Natural killer cell (primary cell): ENCODE measurements around the gene MAG. TPM values are rescaled to one million over a fixed set of nuclear protein-coding genes. Genes with fewer than 3 reads are reported as not detected.

ENCODE experiments used
- ATAC-seq, 3 donors: fragments of 150-1000 bp in 2 of 3; fragments of 200-7000 bp in 1 of 3; cut with Tn5 transposase; 1 replicate in 1 of 3; 2 replicates in 2 of 3; pipeline ENCODE4 v1.10.0; 2021; ENCODE audit warnings: mild to moderate bottlenecking in 2 of 3, moderate library complexity in 2 of 3
- DNase-seq, 2 donors: peaks; one replicate each; pipeline versions ENCODE4 v3.0.0 to v3.0.0-alpha.2; 2013 to 2021; ENCODE audit warnings: mixed read lengths in 1 of 2
- H3K27ac ChIP-seq: one replicate; pipeline ENCODE4 v1.5.1; 2013; ENCODE audit warnings: mild to moderate bottlenecking, low read length
- H3K27me3 ChIP-seq: one replicate; pipeline ENCODE4 v1.6.1; 2013; ENCODE audit warnings: low read length; ENCODE audit not compliant: control insufficient read depth, insufficient read depth
- H3K36me3 ChIP-seq: one replicate; pipeline ENCODE4 v1.6.1; 2013; ENCODE audit warnings: low read length; ENCODE audit not compliant: control insufficient read depth, insufficient read depth
- H3K4me1 ChIP-seq: one replicate; pipeline ENCODE4 v1.6.1; 2013; ENCODE audit warnings: low read length; ENCODE audit not compliant: control insufficient read depth, insufficient read depth
- H3K4me3 ChIP-seq: one replicate; pipeline ENCODE4 v1.5.1; 2013; ENCODE audit warnings: low read length
- H3K9me3 ChIP-seq: one replicate; pipeline ENCODE4 v1.6.1; 2013; ENCODE audit warnings: low read length; ENCODE audit not compliant: control insufficient read depth, insufficient read depth
- H3K27ac Mint-ChIP-seq, 2 donors: one replicate each; pipeline ENCODE4 v1.8.0; 2022; ENCODE audit warnings: mild to moderate bottlenecking in 2 of 2, mixed read lengths in 2 of 2, moderate library complexity in 1 of 2
- H3K27me3 Mint-ChIP-seq, 2 donors: one replicate each; pipeline ENCODE4 v1.8.0; 2022; ENCODE audit warnings: low read depth in 2 of 2, mixed read lengths in 2 of 2
- H3K36me3 Mint-ChIP-seq: one replicate; pipeline ENCODE4 v1.8.0; 2022; ENCODE audit warnings: mixed read lengths
- H3K4me1 Mint-ChIP-seq, 2 donors: one replicate each; pipeline ENCODE4 v1.8.0; 2022; ENCODE audit warnings: mixed read lengths in 2 of 2
- H3K4me3 Mint-ChIP-seq: one replicate; pipeline ENCODE4 v1.8.0; 2022; ENCODE audit warnings: mild to moderate bottlenecking, moderate library complexity, mixed read lengths
- H3K9me3 Mint-ChIP-seq, 2 donors: one replicate each; pipeline ENCODE4 v1.8.0; 2022; ENCODE audit warnings: mixed read lengths in 2 of 2
- WGBS: methylation state at CpG from one replicate; pipeline ENCODE4 v1.1.7; 2013; ENCODE audit warnings: missing lambda C conversion rate; ENCODE audit not compliant: insufficient coverage; 5-methylcytosine and 5-hydroxymethylcytosine counted together
- intact Hi-C: fragments of 100-400 bp; cut with micrococcal nuclease; formaldehyde crosslinking; loops from one replicate; pipeline ENCODE4 v1.14.2; 2022
- total RNA-seq, 4 donors: library from RNA; stranded (reverse); fragments of 120-200 nt in 1 of 4; gene quantifications; one replicate each; pipeline versions ENCODE4 v1.2.3 to v1.2.4, GENCODE V29; 2013 to 2022
- TF ChIP-seq, protein P1 (sequence below): fragments of 200-600 bp; IDR thresholded peaks from one replicate; pipeline ENCODE4 v1.8.0; 2022; ENCODE audit warnings: antibody characterized with exemption

Gene MAG
- total RNA-seq, 3 donors from 2014 or later (not counting 1 experiment from before 2014, with no cell fraction given), result not detected

DNA sequence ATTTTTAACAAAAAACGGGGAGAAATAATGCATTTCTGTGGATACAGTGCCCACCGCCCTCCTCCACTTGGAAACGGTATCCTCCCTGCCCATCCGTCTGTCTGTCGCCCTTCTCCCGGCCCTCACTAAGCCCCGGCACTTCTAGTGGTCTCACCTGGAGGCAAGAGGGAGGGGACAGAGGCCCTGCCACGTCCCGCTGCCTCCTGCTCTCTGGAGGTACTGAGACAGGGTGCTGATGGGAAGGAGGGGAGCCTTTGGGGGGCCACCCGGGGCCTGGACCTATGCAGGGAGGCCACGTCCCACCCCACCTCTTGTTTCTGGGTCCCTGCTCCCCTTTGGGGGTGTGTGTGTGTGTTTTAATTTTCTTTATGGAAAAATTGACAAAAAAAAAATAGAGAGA, 12.6 kb upstream of the MAG start:
- no peak for DNase-seq
- no peaks in the 10 kb centered on the region for H3K9me3 Mint-ChIP-seq
- peaks cover 8 to 17% of the 10 kb centered on the region in 2 donors for H3K27me3 Mint-ChIP-seq
- Histone ChIP-seq H3K9me3 (no peaks in the 10 kb centered on the region), H3K36me3 (peaks cover 35% of the 10 kb centered on the region), H3K27ac (no peak overlapping the region), H3K27me3 (no peaks in the 10 kb centered on the region), H3K4me1 (peaks cover 10% of the 10 kb centered on the region), H3K4me3 (no peak overlapping the region)
- intact Hi-C loops, result no loop called here
- WGBS, result 92% methylated on average over 11 of the region's 11 CpGs
- H3K4me1 Mint-ChIP-seq, result peaks cover 1 to 10% of the 10 kb centered on the region in 2 donors
- H3K36me3 Mint-ChIP-seq, result peaks cover 7% of the 10 kb centered on the region
- H3K4me3 Mint-ChIP-seq, result no peak overlapping the region
- no peak for ATAC-seq
- TF ChIP-seq, protein P1, sequence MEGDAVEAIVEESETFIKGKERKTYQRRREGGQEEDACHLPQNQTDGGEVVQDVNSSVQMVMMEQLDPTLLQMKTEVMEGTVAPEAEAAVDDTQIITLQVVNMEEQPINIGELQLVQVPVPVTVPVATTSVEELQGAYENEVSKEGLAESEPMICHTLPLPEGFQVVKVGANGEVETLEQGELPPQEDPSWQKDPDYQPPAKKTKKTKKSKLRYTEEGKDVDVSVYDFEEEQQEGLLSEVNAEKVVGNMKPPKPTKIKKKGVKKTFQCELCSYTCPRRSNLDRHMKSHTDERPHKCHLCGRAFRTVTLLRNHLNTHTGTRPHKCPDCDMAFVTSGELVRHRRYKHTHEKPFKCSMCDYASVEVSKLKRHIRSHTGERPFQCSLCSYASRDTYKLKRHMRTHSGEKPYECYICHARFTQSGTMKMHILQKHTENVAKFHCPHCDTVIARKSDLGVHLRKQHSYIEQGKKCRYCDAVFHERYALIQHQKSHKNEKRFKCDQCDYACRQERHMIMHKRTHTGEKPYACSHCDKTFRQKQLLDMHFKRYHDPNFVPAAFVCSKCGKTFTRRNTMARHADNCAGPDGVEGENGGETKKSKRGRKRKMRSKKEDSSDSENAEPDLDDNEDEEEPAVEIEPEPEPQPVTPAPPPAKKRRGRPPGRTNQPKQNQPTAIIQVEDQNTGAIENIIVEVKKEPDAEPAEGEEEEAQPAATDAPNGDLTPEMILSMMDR, result no peak
- H3K27ac Mint-ChIP-seq, result no peak overlapping the region

DNA sequence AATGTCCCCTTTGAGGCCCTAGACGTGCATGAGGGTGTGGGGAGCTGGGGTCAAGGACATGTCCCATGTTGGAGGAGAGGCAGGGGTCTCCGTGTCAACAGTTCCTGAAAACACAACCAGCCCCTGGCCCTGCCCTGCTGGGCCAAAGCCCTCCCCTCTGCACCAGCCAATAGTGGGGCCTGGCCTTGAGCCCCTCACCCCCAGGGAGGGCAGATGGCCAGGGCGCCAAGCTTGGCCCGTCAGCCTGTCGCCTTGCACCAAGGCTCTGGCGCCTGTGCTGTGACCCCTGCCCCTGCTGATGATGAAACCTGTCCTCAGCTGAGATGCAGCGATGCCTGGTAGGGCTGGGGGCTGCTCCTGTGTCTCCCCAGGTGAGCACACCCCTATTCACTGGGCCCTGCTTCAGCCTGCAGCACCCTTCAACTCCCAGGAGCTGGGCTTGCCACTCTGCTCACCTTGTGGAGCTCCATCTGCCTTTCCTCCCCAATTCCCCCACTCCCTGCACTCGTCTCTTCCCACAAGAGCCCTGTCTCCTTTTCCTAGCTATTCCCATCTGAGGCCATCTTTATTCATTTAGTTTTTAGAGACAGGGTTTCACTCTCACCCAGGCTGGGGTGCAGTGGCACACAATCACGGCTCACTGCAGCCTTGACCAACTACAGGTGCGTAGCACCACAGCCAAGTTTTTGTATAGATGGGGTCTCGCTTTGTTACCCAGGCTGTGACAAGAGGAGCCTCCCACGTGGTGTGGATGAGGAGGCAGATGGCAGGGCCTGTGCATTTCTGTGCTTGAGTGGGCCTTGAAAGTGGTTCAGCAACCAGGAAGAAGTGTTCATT, 11.8 kb upstream of the MAG start:
- H3K4me1 ChIP-seq, result peaks cover 10% of the 10 kb centered on the region
- H3K27me3 ChIP-seq, result no peaks in the 10 kb centered on the region
- H3K9me3 Mint-ChIP-seq, result no peaks in the 10 kb centered on the region
- no peak overlapping the region for H3K27ac Mint-ChIP-seq
- no peak overlapping the region for H3K4me3 ChIP-seq
- WGBS, result 87% methylated on average over 12 of the region's 12 CpGs
- no peak overlapping the region for H3K4me3 Mint-ChIP-seq
- H3K4me1 Mint-ChIP-seq, result peaks cover 0 to 9% of the 10 kb centered on the region in 2 donors
- TF ChIP-seq, protein P1, result no peak
- no peak for DNase-seq
- H3K36me3 Mint-ChIP-seq, result peaks cover 5% of the 10 kb centered on the region
- H3K27me3 Mint-ChIP-seq, result peaks cover 8 to 21% of the 10 kb centered on the region in 2 donors
- peaks cover 31% of the 10 kb centered on the region for H3K36me3 ChIP-seq
- intact Hi-C loops, result no loop called here
- no peaks in the 10 kb centered on the region for H3K9me3 ChIP-seq
- H3K27ac ChIP-seq, result no peak overlapping the region
- peak in 1 of 3 donors; percentile 14 for ATAC-seq

DNA sequence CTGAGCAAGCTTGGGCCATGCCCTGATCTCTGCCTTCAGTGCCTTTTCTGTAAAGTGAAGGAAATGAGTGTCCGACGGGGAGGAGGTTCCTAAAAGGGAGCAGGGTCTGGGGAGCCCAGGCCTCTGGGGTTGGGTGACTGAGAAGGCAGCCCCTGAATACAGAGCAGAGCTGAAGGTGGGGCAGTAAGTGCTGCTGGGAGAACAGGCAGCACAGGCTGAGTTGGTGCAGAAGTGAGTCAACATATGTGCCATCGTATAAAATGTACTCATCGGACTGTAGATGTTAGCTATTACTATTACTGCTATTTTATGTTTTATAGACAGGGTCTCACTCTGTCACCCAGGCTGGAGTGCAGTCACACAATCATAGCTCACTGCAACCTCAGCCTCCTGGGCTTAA, 10.7 kb upstream of the MAG start:
- Histone ChIP-seq H3K27me3 (no peaks in the 10 kb centered on the region), H3K4me3 (no peak overlapping the region), H3K27ac (no peak overlapping the region), H3K36me3 (peaks cover 29% of the 10 kb centered on the region), H3K4me1 (peaks cover 10% of the 10 kb centered on the region), H3K9me3 (no peaks in the 10 kb centered on the region)
- 87% methylated on average over 3 of the region's 4 CpGs for WGBS
- TF ChIP-seq, protein P1, result no peak
- no peak overlapping the region for H3K4me3 Mint-ChIP-seq
- no peaks in the 10 kb centered on the region for H3K9me3 Mint-ChIP-seq
- peaks cover 8 to 24% of the 10 kb centered on the region in 2 donors for H3K27me3 Mint-ChIP-seq
- no peaks in the 10 kb centered on the region for H3K36me3 Mint-ChIP-seq
- DNase-seq (no peak), ATAC-seq (peak in 1 of 3 donors; percentile 3)
- H3K4me1 Mint-ChIP-seq, result peaks cover 0 to 9% of the 10 kb centered on the region in 2 donors
- no peak overlapping the region for H3K27ac Mint-ChIP-seq
- intact Hi-C loops, result no loop called here
